Measurements from ENCODE around the gene PCDH9.
A peak's percentile ranks its signal among the peaks of the same experiment; 100 is the strongest.

Gene PCDH9

GRCh38 chr13:66520511-66521355, 709.4 kb downstream of the PCDH9 start:
- DNase-seq (ENCODE audit: low spot score) = peak; percentile 59

- DNase-seq (ENCODE audit: low spot score) = no peak
These were observed 710.9 kb downstream of the PCDH9 start for GRCh38 chr13:66519259-66519658.

- DNase-seq (ENCODE audit: low spot score) = no peak
These were observed 712.1 kb downstream of the PCDH9 start for GRCh38 chr13:66518068-66518467.

GRCh38 chr13:66513728-66514127, 716.4 kb downstream of the PCDH9 start:
- DNase-seq (ENCODE audit: low spot score) = no peak

- no peak for DNase-seq (ENCODE audit: low spot score)
These were observed 721.0 kb downstream of the PCDH9 start for GRCh38 chr13:66509175-66509574.

- DNase-seq (ENCODE audit: low spot score) = no peak
These were observed 721.8 kb downstream of the PCDH9 start for GRCh38 chr13:66508153-66508909.

- no peak for DNase-seq (ENCODE audit: low spot score)
These were observed 723.2 kb downstream of the PCDH9 start for GRCh38 chr13:66506979-66507378.

- DNase-seq (ENCODE audit: low spot score) = no peak
These were observed 723.9 kb downstream of the PCDH9 start for GRCh38 chr13:66506051-66506777.

GRCh38 chr13:66503890-66504289, 726.2 kb downstream of the PCDH9 start:
- DNase-seq (ENCODE audit: low spot score) = no peak

GRCh38 chr13:66501181-66501580, 729.0 kb downstream of the PCDH9 start:
- DNase-seq (ENCODE audit: low spot score) = no peak

- no peak for DNase-seq (ENCODE audit: low spot score)
These were observed 737.7 kb downstream of the PCDH9 start for GRCh38 chr13:66492479-66492878.

GRCh38 chr13:66491251-66491650, 738.9 kb downstream of the PCDH9 start:
- no peak for DNase-seq (ENCODE audit: low spot score)

GRCh38 chr13:66489586-66489985, 740.5 kb downstream of the PCDH9 start:
- no peak for DNase-seq (ENCODE audit: low spot score)

- no peak for DNase-seq (ENCODE audit: low spot score)
These were observed 741.0 kb downstream of the PCDH9 start for GRCh38 chr13:66489172-66489571.

- no peak for DNase-seq (ENCODE audit: low spot score)
These were observed 746.4 kb downstream of the PCDH9 start for GRCh38 chr13:66483712-66484111.

- DNase-seq (ENCODE audit: low spot score) = no peak
These were observed 747.3 kb downstream of the PCDH9 start for GRCh38 chr13:66482836-66483235.

- no peak for DNase-seq (ENCODE audit: low spot score)
These were observed 752.3 kb downstream of the PCDH9 start for GRCh38 chr13:66477816-66478215.

- DNase-seq (ENCODE audit: low spot score) = no peak
These were observed 755.1 kb downstream of the PCDH9 start for GRCh38 chr13:66475061-66475460.

GRCh38 chr13:66469745-66470144, 760.4 kb downstream of the PCDH9 start:
- no peak for DNase-seq (ENCODE audit: low spot score)

GRCh38 chr13:66468656-66469055, 761.5 kb downstream of the PCDH9 start:
- no peak for DNase-seq (ENCODE audit: low spot score)

- DNase-seq (ENCODE audit: low spot score) = no peak
These were observed 767.9 kb downstream of the PCDH9 start for GRCh38 chr13:66462187-66462586.

GRCh38 chr13:66461021-66461420, 769.1 kb downstream of the PCDH9 start:
- DNase-seq (ENCODE audit: low spot score) = no peak

- no peak for DNase-seq (ENCODE audit: low spot score)
These were observed 770.5 kb downstream of the PCDH9 start for GRCh38 chr13:66459634-66460033.

All from COLO829 (cell line).